Calu3 (cell line): Measurements from ENCODE around the gene TMPO. TPM values are rescaled to one million over a fixed set of nuclear protein-coding genes. Genes with fewer than 3 reads are reported as not detected.

ENCODE experiments used
- BruUV-seq: library from RNA; stranded (reverse); fragments of 400-500 nt; replicated peaks from 2 replicates; lab custom pipeline; 2021; lab: Mats Ljungman, UMichigan
- CTCF ChIA-PET: fragments of 300-600 bp; sonication (Branson Sonifier 250); formaldehyde crosslinking; loops from one replicate; lab custom pipeline; 2022; ENCODE audit warnings: antibody characterized with exemption; lab: Charles Lee
- DNase-seq: peaks from one replicate; pipeline ENCODE4 v3.0.0; 2022
- H3K27ac Mint-ChIP-seq: one replicate; pipeline ENCODE4 v1.8.0; 2022; ENCODE audit warnings: mixed read lengths; ENCODE audit not compliant: unreplicated experiment
- H3K27me3 Mint-ChIP-seq: one replicate; pipeline ENCODE4 v1.8.0; 2022; ENCODE audit warnings: mixed read lengths; ENCODE audit not compliant: unreplicated experiment
- H3K36me3 Mint-ChIP-seq: one replicate; pipeline ENCODE4 v1.8.0; 2022; ENCODE audit warnings: mild to moderate bottlenecking, moderate library complexity, mixed read lengths; ENCODE audit not compliant: insufficient read depth, unreplicated experiment
- H3K4me1 Mint-ChIP-seq: one replicate; pipeline ENCODE4 v1.8.0; 2022; ENCODE audit warnings: mild to moderate bottlenecking, low read depth, mixed read lengths; ENCODE audit not compliant: unreplicated experiment
- H3K4me3 Mint-ChIP-seq: one replicate; pipeline ENCODE4 v1.8.0; 2022; ENCODE audit warnings: mild to moderate bottlenecking, low read depth, moderate library complexity, mixed read lengths; ENCODE audit not compliant: unreplicated experiment
- H3K9me3 Mint-ChIP-seq: one replicate; pipeline ENCODE4 v1.8.0; 2022; ENCODE audit warnings: low read depth, mixed read lengths; ENCODE audit not compliant: unreplicated experiment
- intact Hi-C: fragments of 100-400 bp; cut with micrococcal nuclease; formaldehyde crosslinking; loops from one replicate; pipeline ENCODE4 v1.10.0; 2022; ENCODE audit not compliant: unreplicated experiment
- total RNA-seq: library from RNA; stranded (reverse); gene quantifications from 2 replicates; pipeline ENCODE4 v1.2.3, GENCODE V29; 2022
- TF ChIP-seq, protein P1 (sequence below): fragments of 200-600 bp; IDR thresholded peaks from one replicate; pipeline ENCODE4 v1.8.0; 2022; ENCODE audit warnings: antibody characterized with exemption; ENCODE audit not compliant: unreplicated experiment

The TMPO gene
- total RNA-seq, 1 experiment from 2014 or later, result 256 TPM

- Mint-ChIP-seq H3K36me3 (no peaks in the 10 kb centered on the region), H3K4me3 (no peak overlapping the region), H3K4me1 (peaks cover 11% of the 10 kb centered on the region), H3K27me3 (no peaks in the 10 kb centered on the region), H3K9me3 (no peaks in the 10 kb centered on the region), H3K27ac (no peak overlapping the region)
- BruUV-seq, result no TSS peak
- intact Hi-C loops, result no loop called here
- TF ChIP-seq, protein P1, sequence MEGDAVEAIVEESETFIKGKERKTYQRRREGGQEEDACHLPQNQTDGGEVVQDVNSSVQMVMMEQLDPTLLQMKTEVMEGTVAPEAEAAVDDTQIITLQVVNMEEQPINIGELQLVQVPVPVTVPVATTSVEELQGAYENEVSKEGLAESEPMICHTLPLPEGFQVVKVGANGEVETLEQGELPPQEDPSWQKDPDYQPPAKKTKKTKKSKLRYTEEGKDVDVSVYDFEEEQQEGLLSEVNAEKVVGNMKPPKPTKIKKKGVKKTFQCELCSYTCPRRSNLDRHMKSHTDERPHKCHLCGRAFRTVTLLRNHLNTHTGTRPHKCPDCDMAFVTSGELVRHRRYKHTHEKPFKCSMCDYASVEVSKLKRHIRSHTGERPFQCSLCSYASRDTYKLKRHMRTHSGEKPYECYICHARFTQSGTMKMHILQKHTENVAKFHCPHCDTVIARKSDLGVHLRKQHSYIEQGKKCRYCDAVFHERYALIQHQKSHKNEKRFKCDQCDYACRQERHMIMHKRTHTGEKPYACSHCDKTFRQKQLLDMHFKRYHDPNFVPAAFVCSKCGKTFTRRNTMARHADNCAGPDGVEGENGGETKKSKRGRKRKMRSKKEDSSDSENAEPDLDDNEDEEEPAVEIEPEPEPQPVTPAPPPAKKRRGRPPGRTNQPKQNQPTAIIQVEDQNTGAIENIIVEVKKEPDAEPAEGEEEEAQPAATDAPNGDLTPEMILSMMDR, result no peak
- CTCF ChIA-PET, result interaction anchor here (0.5 kb wide), 1 partner anchor 1134 kb away, joined by 4 read pairs; no protein-coding TSS in a partner anchor
- no peak for DNase-seq
Observed at GRCh38 chr12:98470469-98471082, 44.8 kb upstream of the TMPO start.

DNA sequence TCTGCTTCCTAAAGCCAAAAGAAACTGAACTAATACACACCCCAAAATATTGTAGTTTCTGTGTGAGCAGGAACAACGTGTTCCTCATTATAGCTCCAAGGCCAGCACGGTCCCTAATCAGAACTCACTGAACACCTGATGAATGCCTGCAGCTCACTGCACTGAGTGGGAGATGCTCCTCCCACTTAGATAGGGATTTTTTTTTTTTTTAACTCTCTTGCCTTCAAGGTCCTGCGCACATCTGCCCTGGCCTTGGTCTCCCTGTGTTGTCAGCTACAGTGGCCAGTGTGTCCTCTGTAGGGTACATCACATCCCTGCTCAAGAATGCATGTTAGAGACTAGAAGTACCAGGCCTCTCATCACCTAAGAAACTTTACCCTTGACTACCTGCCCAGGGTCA lies 44.3 kb upstream of the TMPO start:
- no peak overlapping the region for H3K4me3 Mint-ChIP-seq
- intact Hi-C loops, result no loop called here
- no TSS peak for BruUV-seq
- TF ChIP-seq, protein P1, result no peak
- no peak overlapping the region for H3K27ac Mint-ChIP-seq
- H3K4me1 Mint-ChIP-seq, result peaks cover 12% of the 10 kb centered on the region
- H3K9me3 Mint-ChIP-seq, result no peaks in the 10 kb centered on the region
- CTCF ChIA-PET, result no interaction called here
- H3K36me3 Mint-ChIP-seq, result no peaks in the 10 kb centered on the region
- H3K27me3 Mint-ChIP-seq, result no peaks in the 10 kb centered on the region
- DNase-seq, result no peak

- no peaks in the 10 kb centered on the region for H3K9me3 Mint-ChIP-seq
- intact Hi-C loops, result no loop called here
- H3K4me3 Mint-ChIP-seq, result no peak overlapping the region
- TF ChIP-seq, protein P1, result no peak
- peaks cover 12% of the 10 kb centered on the region for H3K4me1 Mint-ChIP-seq
- no peak overlapping the region for H3K27ac Mint-ChIP-seq
- CTCF ChIA-PET, result interaction anchor here (0.6 to 0.7 kb wide), 2 partner anchors 37 to 51 kb away, joined by 3 to 5 read pairs; no protein-coding TSS in a partner anchor
- no peaks in the 10 kb centered on the region for H3K27me3 Mint-ChIP-seq
- H3K36me3 Mint-ChIP-seq, result no peaks in the 10 kb centered on the region
- BruUV-seq, result no TSS peak
- DNase-seq, result no peak
Observed at GRCh38 chr12:98475565-98475908, 39.9 kb upstream of the TMPO start.

- DNase-seq, result no peak
- BruUV-seq, result no TSS peak
- intact Hi-C loops, result no loop called here
- no peak overlapping the region for H3K4me3 Mint-ChIP-seq
- H3K4me1 Mint-ChIP-seq, result peaks cover 12% of the 10 kb centered on the region
- H3K9me3 Mint-ChIP-seq, result no peaks in the 10 kb centered on the region
- no peaks in the 10 kb centered on the region for H3K27me3 Mint-ChIP-seq
- CTCF ChIA-PET, result no interaction called here
- no peak overlapping the region for H3K27ac Mint-ChIP-seq
- H3K36me3 Mint-ChIP-seq, result no peaks in the 10 kb centered on the region
- TF ChIP-seq, protein P1, result no peak
Observed at GRCh38 chr12:98478606-98479005, 36.8 kb upstream of the TMPO start.
